ENCODE data around the gene ATP6V0A1.
"Not testable (repeated sequence)": the region's sequence is repeated elsewhere in the genome, so short reads cannot be mapped to it uniquely, and the experiment has no call there.

Gene ATP6V0A1

DNA sequence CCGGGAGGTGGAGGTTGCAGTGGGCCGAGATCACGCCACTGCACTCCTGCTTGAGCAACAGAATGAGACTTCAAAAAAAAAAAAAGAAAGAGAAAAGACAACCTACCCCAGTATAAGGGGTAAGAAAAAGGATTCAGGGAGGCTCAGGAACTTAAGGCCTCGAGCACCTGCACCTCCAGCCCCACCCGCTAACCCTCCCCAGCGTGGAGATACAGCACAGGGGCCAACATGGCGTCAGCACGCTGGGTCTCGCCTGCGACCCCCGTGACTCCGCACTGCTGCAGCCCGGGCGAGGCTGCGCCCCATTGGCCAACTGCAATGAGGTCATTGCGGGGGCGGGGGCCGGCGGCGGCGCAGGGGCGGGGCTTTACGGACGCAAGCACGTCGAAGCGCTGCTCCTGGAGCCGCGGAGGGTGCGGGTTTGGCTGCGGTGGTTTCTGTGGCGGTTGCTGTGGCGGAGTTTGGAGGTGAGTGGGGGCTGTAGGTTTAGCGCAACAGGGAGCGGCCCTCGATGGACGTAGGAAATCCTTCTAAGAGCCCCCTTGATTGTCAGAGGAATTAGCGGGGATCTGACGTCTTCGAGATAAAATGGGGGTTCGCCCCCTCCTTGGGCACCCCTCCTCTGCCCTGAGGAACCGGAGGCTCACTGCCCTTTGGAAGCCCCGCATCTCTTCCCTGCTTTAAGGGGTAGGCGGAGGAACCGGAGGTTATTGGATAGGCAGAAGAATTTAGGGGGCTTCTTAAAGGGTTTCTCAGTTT lies at the start of gene ATP6V0A1:
TSS of gene ATP6V0A1 (plus strand) at position 382 of the 759 bp plus-strand sequence. CDS start 2,017 bp downstream, outside the sequence.
- DNase-seq: peak; percentile 88

- no peak for DNase-seq
Observed at GRCh38 chr17:42409523-42410318, 49.0 kb upstream of the ATP6V0A1 start.

GRCh38 chr17:42410319-42410685 lies 48.4 kb upstream of the ATP6V0A1 start:
- no peak for DNase-seq

- no peak for DNase-seq
Observed at GRCh38 chr17:42411361-42411760, 47.3 kb upstream of the ATP6V0A1 start.

DNA sequence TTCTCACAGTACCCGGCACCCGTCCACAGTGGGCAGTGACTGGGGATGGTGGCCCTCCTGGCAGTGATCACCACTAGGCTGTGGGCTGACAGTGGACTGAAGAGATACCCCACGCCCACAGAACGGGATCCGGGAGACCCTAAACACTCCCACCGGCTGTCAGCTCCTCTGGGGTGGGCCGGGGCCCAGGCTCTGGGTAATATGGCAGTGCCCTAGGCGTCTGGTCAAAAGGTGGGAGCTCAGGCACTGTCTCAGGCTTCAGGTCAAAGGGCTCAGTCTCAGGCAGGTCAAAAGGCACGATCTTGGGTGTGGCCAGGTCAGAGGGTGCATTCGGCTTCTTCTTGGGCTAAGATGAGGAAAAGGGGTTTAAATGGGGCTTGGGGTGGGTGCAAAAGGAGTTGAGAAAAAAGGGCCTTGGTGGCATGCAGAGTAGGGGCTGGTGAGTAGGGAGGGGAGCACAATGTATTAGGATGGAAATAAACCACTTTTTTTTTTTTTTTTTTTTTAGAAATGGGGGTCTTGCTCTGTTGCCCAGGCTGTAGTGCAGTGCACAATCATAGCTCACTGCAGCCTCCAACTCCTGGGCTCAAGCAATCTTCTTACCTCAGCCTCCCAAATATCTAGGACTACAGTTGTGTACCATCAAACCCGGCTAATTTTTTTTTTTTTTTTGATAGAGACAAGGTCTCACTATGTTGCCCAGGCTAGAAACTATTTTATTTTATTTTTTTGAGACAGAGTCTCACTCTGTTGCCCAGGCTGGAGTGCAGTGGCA lies 46.6 kb upstream of the ATP6V0A1 start:
- no peak for DNase-seq

DNA sequence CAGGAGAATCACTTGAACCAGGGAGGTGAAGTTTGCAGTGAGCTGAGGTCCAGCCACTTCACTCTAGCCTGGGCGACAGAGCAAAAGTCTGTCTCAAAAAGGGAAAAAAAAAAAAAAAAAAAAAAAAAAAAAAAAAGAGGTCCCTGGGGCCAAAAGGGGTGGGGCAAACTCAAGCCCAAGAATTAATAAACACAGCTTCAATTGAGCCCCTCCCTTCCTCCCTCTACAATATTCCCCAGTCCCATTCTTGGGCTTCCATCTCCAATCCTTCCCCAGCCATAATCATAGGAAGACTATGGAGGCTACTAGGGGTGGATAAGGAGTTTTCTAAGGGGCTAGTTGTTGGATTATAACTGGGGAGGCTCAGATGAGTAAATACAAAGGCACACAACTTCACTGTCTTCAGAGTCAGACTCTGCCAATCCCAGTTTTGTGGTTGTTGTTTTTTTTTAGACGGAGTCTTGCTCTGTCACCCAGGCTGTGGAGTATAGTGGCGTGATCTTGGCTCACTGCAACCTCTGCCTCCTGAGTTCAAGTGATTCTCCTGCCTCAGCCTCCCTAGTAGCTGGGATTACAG lies 45.1 kb upstream of the ATP6V0A1 start:
- no peak for DNase-seq

- peak; percentile 28 for DNase-seq
Observed at GRCh38 chr17:42414704-42415409, 43.8 kb upstream of the ATP6V0A1 start.

- DNase-seq: not testable (repeated sequence)
Observed at GRCh38 chr17:42417981-42418380, 40.7 kb upstream of the ATP6V0A1 start.

GRCh38 chr17:42421136-42421506 lies 37.6 kb upstream of the ATP6V0A1 start:
- DNase-seq: no peak

- no peak for DNase-seq
Observed at GRCh38 chr17:42421507-42422338, 37.0 kb upstream of the ATP6V0A1 start.

GRCh38 chr17:42422412-42422957 lies 36.2 kb upstream of the ATP6V0A1 start:
- DNase-seq: no peak

DNA sequence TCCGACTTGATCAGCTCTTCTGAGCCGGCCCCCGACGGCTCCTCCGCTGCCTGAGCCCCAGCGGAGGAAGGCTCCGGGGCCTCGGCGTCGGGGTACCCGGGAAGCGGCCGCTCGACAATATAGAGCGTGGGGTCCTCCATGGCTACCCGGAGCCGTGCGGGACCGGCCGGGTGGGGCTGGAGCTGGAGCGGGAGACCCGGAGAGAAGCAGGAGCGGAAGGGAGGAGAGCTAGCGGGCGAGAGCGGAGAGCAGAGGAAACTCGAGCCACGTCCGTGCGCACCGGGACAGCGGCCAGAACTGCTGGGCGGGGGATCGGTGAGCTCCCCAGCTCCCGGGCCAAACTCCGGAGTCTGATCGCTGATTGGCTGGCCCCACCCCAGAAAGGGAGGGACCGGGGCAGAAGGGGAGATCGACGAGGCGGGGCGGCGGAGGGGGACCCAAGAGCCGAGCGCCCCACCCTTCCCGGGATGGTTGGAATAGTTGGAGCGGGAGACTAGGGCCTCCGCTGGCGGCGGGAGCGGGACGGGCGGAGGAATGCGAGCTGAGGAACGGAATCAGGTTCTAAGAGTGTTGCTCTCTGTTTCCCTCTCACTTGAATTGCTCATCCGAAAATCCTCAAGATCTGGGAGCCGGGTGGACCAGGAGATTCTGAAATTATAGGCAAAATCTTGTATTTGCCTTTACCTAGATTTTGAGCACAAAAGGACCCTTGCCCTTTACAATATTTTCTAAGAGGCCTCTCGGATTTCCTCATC lies 35.5 kb upstream of the ATP6V0A1 start, which contains the start of gene CAVIN1:
TSS of gene CAVIN1 (minus strand) at position 299 of the 755 bp plus-strand sequence. CDS start at position 140, 159 bp downstream.
- no peak for DNase-seq

- no peak for DNase-seq
Observed at GRCh38 chr17:42423766-42424165, 34.9 kb upstream of the ATP6V0A1 start.

DNA sequence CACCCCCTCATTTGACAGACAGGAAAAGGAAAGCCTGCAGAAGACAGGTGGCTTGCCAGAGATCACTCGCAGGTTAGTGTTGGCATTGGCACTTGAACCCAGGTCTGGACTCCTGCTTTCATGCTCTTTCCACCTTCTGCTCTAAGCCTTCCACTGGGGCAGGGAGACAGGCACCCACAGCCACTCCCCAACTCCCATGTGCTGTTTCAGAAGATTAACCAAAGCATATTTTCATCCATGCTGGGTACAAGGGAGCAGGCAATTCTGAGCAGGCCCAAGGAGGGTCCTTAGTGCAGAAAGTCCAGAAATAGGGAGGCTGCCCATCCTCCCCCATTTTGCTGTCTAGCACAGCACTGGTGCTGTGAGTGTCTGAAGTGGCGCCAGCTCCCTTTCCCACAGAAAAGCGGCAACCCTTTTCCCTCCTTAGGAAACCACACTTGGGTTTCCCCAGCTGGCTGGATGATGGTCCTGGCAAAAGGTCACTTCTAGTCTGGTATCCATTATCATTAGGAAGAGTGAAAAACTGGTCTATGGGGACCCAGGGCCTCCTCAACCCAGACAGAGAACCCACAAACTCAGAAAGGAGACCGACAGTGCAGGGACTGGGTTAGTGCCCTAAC lies 33.6 kb upstream of the ATP6V0A1 start:
- DNase-seq: no peak

- peak; percentile 39 for DNase-seq
Observed at GRCh38 chr17:42428141-42428944, 30.3 kb upstream of the ATP6V0A1 start.

DNA sequence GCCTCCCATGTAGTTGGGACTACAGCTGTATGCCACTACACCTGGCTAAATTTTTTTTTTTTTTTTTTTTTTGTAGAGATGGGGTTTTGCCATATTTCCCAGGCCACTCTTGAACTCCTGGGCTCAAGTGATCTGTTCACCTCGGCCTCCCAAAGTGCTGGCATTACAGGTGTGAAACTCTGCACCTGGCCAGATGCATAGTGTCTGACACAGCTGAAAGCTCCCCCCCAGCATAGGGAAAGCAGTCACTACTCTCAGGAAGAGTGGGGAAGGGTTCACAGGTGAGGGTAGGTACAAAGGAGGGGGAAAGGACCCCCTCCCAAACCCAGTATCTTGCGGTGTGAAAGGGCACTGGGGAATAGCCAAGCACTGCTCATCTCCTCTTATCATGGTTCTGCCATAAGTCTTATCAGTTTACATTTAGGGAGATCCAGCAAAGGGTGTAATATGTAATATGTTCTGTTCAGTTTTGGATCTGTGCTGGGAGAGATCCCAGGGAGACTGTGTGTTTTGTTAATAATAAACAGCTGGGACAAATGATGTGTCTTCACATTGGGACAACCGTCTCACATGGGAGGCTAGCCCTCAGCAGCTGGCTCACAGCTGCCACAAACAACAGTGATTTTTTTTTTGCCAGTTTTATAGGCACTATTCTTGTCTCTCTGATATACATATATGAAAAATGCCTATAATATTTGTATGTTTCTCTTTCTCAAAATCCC lies 28.8 kb upstream of the ATP6V0A1 start:
- DNase-seq: no peak

DNA sequence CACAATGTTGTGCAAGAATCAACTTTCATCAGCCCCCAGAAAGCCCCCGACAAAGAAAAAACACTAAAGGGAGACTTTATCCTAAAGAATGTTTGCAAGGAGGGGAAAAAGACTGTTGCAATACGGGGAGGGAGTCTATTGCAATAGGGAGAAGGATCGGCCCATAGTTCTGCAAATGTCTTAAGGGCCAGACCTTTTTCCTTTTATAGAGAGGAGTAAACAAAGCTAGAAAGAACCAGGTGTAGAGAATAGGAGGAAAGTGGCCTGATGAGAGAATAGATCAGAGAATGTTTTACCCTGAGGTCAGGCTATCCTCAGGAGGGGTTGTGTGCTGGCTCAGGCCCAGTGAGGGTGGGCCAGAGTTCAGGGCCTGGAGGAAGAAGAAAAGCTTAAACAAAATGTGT lies 26.9 kb upstream of the ATP6V0A1 start:
- no peak for DNase-seq

GRCh38 chr17:42436391-42436790 lies 22.3 kb upstream of the ATP6V0A1 start:
- no peak for DNase-seq
